Measurements from ENCODE around the gene SLC37A4. TPM values are rescaled to one million over a fixed set of nuclear protein-coding genes. Genes with fewer than 3 reads are reported as not detected.

Gene SLC37A4
- total and polyA plus RNA-seq, 2 of the 13 experiments (the other 11 are each of a cell fraction or from before 2014, with no cell fraction given): 43.0 to 56.1 TPM

DNA sequence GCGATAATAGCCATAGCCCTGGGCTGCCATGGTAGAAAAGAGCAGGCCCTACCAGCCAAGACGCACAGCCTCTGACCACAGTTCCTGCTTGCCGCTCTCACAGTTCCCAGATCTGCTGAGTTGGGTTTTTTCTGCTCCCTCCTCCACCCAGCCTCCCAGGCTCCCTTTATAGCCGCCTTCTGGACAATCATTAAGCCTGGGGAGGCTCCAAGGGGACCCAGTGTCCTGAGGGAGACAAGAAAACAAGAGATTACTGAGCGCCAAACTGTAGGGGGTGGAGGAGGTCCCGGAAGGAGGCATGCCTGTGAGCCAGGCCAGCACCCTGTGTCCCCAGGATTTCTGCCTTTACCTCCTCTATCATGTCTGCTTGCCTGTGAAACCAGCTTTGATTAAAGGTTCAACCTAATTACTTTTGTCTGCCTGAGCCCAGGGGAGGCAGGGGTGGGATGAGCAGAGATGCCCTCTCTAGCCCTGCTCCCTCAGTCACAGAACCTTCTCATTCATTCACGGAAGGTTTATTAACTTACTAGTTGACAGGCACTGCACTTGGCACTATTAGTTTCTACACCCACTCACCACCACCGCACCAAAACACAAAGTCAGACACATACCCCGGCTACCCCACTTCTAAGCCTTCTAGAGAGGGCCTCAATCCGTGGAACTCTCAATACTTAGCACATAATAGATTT lies 1.2 kb downstream of the SLC37A4 start (continued):
- TF ChIP-seq, protein P1, sequence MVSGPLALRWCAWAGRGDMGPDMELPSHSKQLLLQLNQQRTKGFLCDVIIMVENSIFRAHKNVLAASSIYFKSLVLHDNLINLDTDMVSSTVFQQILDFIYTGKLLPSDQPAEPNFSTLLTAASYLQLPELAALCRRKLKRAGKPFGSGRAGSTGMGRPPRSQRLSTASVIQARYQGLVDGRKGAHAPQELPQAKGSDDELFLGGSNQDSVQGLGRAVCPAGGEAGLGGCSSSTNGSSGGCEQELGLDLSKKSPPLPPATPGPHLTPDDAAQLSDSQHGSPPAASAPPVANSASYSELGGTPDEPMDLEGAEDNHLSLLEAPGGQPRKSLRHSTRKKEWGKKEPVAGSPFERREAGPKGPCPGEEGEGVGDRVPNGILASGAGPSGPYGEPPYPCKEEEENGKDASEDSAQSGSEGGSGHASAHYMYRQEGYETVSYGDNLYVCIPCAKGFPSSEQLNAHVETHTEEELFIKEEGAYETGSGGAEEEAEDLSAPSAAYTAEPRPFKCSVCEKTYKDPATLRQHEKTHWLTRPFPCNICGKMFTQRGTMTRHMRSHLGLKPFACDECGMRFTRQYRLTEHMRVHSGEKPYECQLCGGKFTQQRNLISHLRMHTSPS (CRISPR knock-in tag; IDR thresholded peaks at IDR 0.05; ENCODE audit: low read depth): no peak
- TF ChIP-seq CBX1 (IDR thresholded peaks at IDR 0.05; ENCODE audit: low read depth) (peak; percentile 59), PAWR (CRISPR knock-in tag; IDR thresholded peaks at IDR 0.05; ENCODE audit: borderline replicate concordance) (no peak), ZNF44 (CRISPR knock-in tag; IDR thresholded peaks at IDR 0.05) (no peak)

DNA sequence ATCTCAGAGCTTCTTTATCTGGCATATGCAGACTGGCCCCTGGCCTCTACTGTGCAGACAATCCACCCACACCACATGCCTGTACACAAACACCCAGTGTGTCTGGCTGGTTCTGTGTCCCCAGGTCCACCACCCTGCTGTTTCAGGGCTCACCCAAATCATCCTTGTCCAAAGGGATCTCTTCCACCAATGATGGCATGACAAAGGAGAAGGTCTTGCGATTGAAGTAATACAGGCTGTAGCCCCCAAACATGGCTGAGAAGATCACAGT lies 1.7 kb downstream of the SLC37A4 start:
- Histone ChIP-seq H3K4me1 (ENCODE audit: insufficient read depth, low read length) (peaks cover 74% of the 10 kb centered on the region), H2AFZ (ENCODE audit: low read length) (no peak overlapping the region), H3K9me3 (ENCODE audit: low read length) (no peaks in the 10 kb centered on the region), H4K20me1 (ENCODE audit: insufficient read depth, low read length) (peaks cover 5% of the 10 kb centered on the region; the same call in 1 of the 2 replicates), H3K9ac (ENCODE audit: insufficient read depth, low read depth, low read length) (peak overlapping the region; percentile 77), H3K27ac (ENCODE audit: extremely low read length, insufficient read depth, low read length) (peak overlapping the region; percentile 77), H3K36me3 (replicated peaks in 1 of 2; ENCODE audit: control insufficient read depth in 1 of 2, insufficient read depth in 2 of 2, low read length in 2 of 2) (peaks cover 0 to 4% of the 10 kb centered on the region in 2 experiments; a peak in 1 of 5 replicates), H3K4me3 (replicated peaks in 1 of 3; ENCODE audit: insufficient read depth in 1 of 3, low read depth in 2 of 3, low read length in 3 of 3) (peak overlapping the region; percentile 74 to 82 (median 79)), H3K79me2 (ENCODE audit: insufficient read depth, low read length) (peaks cover 47% of the 10 kb centered on the region), H3K4me2 (ENCODE audit: low read depth, low read length) (peak overlapping the region; percentile 99), H3K27me3 (ENCODE audit: control insufficient read depth in 1 of 2, insufficient read depth in 2 of 2, low read length in 2 of 2) (no peaks in the 10 kb centered on the region; a peak in 1 of 5 replicates)
- DNase-seq (ENCODE audit: low spot score): no peak
- ChIA-PET CTCF (ENCODE audit: low intra/inter-chr PET ratio, low total read pairs) (no interaction called here), POLR2A (interaction anchor here (1.0 to 4.8 kb wide), 4 partner anchors 10 to 39 kb away, joined by 3 to 45 read pairs (median 4); partner anchors contain the start of genes CENATAC, RPS25, TRAPPC4 and VPS11)
- in situ Hi-C loops (cut with HindIII; ENCODE audit: extremely low pct_ligation_motif_present, low pct_unique_long_range_greater_than_20kb): no loop called here
- TSS peak; percentile 45 for BruUV-seq (replicated peaks)
- ATAC-seq: no peak
- FAIRE-seq: no peak
- WGBS (ENCODE audit: low lambda C conversion rate): 0% methylated on average over 1 of the region's 1 CpG
- intact Hi-C loops (cut with micrococcal nuclease; ENCODE audit: unreplicated experiment): no loop called here
- TF ChIP-seq, protein P2, sequence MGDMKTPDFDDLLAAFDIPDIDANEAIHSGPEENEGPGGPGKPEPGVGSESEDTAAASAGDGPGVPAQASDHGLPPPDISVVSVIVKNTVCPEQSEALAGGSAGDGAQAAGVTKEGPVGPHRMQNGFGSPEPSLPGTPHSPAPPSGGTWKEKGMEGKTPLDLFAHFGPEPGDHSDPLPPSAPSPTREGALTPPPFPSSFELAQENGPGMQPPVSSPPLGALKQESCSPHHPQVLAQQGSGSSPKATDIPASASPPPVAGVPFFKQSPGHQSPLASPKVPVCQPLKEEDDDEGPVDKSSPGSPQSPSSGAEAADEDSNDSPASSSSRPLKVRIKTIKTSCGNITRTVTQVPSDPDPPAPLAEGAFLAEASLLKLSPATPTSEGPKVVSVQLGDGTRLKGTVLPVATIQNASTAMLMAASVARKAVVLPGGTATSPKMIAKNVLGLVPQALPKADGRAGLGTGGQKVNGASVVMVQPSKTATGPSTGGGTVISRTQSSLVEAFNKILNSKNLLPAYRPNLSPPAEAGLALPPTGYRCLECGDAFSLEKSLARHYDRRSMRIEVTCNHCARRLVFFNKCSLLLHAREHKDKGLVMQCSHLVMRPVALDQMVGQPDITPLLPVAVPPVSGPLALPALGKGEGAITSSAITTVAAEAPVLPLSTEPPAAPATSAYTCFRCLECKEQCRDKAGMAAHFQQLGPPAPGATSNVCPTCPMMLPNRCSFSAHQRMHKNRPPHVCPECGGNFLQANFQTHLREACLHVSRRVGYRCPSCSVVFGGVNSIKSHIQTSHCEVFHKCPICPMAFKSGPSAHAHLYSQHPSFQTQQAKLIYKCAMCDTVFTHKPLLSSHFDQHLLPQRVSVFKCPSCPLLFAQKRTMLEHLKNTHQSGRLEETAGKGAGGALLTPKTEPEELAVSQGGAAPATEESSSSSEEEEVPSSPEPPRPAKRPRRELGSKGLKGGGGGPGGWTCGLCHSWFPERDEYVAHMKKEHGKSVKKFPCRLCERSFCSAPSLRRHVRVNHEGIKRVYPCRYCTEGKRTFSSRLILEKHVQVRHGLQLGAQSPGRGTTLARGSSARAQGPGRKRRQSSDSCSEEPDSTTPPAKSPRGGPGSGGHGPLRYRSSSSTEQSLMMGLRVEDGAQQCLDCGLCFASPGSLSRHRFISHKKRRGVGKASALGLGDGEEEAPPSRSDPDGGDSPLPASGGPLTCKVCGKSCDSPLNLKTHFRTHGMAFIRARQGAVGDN (CRISPR knock-in tag; IDR thresholded peaks at IDR 0.05): peak; percentile 53; the same call in 1 of the 2 replicates
- TF ChIP-seq SPEN (CRISPR knock-in tag; IDR thresholded peaks at IDR 0.05; ENCODE audit: low read depth) (no peak), POLR2G (IDR thresholded peaks at IDR 0.05; ENCODE audit: low read depth, low read length) (no peak), ZNF501 (CRISPR knock-in tag; IDR thresholded peaks at IDR 0.05) (0 out of 2 replicates have a peak, but pooled peaks have one; percentile 16), MXI1 (IDR thresholded peaks at IDR 0.05; ENCODE audit: borderline replicate concordance, low read depth, low read length) (no peak), ZNF543 (CRISPR knock-in tag; IDR thresholded peaks at IDR 0.05) (0 out of 2 replicates have a peak, but pooled peaks have one; percentile 4), ZMAT3 (CRISPR knock-in tag; conservative IDR thresholded peaks at IDR 0.05) (0 out of 2 replicates have a peak, but pooled peaks have one; percentile 37)
- TF ChIP-seq, protein P3, sequence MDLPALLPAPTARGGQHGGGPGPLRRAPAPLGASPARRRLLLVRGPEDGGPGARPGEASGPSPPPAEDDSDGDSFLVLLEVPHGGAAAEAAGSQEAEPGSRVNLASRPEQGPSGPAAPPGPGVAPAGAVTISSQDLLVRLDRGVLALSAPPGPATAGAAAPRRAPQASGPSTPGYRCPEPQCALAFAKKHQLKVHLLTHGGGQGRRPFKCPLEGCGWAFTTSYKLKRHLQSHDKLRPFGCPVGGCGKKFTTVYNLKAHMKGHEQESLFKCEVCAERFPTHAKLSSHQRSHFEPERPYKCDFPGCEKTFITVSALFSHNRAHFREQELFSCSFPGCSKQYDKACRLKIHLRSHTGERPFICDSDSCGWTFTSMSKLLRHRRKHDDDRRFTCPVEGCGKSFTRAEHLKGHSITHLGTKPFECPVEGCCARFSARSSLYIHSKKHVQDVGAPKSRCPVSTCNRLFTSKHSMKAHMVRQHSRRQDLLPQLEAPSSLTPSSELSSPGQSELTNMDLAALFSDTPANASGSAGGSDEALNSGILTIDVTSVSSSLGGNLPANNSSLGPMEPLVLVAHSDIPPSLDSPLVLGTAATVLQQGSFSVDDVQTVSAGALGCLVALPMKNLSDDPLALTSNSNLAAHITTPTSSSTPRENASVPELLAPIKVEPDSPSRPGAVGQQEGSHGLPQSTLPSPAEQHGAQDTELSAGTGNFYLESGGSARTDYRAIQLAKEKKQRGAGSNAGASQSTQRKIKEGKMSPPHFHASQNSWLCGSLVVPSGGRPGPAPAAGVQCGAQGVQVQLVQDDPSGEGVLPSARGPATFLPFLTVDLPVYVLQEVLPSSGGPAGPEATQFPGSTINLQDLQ (CRISPR knock-in tag; IDR thresholded peaks at IDR 0.05): 0 out of 2 replicates have a peak, but pooled peaks have one; percentile 72

Data from HepG2 (cell line).